ENCODE data around the gene SFXN3.

Gene SFXN3

DNA sequence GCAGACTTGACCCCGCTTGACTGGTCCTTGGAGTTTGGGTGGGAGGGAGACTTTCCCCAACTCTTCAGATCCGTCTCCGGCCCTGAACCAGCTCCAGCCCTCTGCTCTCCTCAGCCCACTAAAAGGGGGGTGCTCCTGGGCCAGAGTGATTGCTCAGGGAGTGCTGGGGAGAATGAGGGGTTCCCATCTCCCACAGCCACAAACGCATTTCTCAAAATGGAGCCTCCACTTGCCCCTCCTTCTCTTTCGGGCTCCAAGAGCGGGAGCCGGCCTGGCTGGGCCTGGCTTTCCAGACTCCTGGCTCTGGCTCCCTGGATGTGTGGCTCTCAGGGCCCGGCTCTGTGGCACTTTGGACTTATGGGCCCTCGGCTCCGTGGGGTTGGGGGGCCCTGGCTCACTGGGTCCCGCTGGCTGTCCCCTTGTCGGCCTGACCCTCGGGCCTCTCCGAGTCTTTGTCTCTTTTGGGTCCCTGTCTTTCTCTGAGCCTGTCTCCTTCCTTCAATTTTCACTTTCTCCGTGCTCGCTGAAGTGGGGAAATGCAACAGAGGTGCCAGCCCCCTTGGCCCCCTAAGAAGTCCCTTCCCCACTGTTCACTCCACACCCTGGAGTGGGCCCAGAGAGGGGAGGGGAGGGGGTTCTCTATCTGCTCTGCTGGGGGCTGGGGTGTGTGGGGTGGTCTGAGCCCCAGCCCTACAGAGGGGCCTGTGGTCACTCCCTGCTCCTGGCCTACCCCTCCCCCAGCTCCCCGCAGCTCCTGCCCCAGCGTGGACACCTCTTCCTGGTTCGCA lies 30.7 kb upstream of the SFXN3 start:
- no peak for DNase-seq

DNA sequence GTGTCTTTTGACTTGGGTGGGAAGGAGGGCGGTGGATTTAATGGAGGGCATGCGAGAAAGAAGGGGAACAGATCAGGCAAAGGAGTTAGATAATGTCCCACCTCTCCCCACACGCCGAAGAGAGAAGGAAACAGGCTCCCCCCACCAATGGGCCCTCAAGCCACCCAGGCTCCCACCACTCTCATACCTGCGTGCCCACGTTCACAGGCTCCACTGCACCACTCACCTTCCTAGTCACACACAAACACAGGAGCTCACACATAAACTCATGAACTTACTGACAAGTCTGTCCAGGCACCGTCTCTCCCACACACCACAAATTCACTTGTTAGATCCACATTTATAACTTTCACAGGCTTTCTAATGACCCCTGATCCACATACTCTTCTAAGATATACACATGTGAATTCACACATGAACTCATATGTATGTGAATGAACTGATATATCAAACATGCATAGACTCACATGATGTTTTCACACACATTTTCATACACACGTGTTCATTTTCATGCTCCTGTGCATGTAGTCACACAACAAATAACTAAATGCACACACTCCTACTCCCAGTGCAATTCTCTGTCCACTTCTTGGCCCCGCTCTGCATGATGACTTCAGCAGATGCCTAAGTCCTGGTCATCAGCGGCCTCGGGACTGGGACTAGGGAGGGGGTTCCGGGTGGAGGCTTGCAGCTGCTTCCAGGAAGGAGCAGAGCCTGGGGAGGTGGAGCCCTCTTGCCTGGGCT lies 29.9 kb upstream of the SFXN3 start:
- DNase-seq = peak in 1 of 2 donors; percentile 56

DNA sequence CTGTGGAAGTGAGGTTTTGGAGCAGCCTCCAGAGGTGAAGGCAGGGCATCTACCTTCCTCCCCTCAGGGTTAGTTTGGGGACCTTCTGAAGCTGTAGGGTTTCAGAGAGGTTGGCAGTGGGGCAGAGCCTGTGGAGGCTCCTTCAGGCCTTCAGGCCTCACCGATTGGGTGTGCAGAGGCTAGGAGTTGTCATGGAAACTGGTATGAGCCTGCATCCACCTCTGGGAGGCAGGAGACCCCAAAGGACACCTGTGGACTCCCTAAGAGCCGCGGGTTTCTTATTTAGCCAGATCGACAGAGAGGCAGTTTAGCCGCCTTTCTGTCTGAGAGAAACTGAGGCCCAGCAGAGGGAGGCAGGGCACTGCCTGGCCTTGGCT lies 29.4 kb upstream of the SFXN3 start:
- DNase-seq = no peak

DNA sequence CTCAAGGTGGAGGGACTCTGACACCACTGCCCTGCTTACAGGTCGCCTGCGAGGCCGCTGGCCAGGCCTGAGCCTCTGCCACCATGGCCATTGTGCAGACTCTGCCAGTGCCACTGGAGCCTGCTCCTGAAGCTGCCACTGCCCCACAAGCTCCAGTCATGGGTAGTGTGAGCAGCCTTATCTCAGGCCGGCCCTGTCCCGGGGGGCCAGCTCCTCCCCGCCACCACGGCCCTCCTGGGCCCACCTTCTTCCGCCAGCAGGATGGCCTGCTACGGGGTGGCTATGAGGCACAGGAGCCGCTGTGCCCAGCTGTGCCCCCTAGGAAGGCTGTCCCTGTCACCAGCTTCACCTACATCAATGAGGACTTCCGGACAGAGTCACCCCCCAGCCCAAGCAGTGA lies 28.6 kb upstream of the SFXN3 start:
- no peak for DNase-seq

DNA sequence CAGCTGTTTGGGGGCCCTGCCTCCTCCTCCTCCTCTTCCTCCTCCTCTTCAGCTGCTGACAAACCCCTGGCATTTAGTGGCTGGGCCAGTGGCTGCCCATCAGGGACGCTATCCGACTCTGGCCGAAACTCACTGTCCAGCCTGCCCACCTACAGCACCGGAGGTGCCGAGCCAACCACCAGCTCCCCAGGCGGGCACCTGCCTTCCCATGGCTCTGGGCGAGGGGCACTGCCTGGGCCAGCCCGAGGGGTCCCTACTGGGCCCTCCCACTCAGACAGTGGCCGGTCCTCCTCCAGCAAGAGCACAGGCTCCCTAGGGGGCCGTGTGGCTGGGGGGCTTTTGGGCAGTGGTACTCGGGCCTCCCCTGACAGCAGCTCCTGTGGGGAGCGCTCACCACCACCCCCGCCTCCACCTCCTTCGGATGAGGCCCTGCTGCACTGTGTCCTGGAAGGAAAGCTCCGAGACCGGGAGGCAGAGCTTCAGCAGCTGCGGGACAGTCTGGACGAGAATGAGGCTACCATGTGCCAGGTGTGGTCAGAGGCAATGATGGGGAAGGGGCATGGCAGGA lies 27.3 kb upstream of the SFXN3 start:
- DNase-seq = no peak

DNA sequence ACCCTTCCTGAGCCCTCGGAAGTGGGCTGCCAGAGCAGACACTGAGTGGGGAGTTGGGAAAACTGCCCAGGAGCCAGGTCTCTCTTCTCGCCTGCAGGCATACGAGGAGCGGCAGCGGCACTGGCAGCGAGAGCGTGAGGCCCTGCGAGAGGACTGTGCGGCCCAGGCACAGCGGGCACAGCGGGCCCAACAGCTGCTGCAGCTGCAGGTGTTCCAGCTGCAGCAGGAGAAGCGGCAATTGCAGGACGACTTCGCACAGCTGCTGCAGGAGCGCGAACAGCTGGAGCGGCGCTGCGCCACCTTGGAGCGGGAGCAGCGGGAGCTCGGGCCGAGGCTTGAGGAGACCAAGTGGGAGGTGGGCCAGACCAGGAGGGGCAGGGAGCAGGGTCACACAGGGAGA lies 25.7 kb upstream of the SFXN3 start:
- DNase-seq = no peak

DNA sequence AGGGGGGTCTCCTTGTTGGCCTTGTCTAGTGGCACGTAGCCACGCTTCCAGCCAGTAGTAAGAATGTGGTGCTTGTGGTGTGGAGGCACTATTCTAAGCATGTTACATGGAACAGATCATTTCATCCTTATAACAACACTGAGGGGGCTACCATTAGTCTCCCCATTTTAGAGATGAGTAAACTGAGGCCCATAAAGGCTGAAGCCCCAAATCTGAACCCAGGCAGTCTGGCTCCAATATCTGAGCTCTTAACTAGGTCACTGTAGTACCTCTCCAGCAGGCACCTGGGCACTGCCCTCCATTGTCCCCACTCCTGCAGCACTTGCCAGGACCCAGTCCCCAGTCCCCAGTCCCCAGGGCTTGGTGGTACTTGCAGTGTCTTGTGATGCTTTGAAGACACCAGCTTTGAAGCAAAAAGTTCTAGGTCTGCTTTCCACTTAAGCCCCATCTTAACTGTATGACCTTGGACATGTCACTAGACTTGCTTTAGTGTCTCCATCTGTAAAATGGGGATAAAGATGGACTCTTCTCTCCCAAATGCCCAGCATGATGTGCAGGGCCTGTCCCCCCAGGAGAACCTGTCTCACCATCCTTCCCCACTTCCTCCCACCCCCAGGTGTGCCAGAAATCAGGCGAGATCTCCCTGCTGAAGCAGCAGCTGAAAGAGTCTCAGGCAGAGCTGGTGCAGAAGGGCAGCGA lies 25.0 kb upstream of the SFXN3 start:
- no peak for DNase-seq

DNA sequence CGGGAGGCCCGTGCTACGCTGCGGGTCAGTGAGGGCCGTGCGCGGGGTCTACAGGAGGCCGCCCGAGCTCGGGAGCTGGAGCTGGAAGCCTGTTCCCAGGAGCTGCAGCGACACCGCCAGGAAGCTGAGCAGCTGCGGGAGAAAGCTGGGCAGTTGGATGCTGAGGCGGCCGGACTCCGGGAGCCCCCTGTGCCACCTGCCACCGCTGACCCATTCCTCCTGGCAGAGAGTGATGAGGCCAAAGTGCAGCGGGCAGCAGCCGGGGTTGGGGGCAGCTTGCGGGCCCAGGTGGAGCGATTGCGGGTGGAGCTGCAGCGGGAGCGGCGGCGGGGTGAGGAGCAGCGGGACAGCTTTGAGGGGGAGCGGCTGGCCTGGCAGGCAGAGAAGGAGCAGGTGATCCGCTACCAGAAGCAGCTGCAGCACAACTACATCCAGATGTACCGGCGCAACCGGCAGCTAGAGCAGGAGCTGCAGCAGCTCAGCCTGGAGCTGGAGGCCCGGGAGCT lies 24.4 kb upstream of the SFXN3 start:
- DNase-seq = no peak

DNA sequence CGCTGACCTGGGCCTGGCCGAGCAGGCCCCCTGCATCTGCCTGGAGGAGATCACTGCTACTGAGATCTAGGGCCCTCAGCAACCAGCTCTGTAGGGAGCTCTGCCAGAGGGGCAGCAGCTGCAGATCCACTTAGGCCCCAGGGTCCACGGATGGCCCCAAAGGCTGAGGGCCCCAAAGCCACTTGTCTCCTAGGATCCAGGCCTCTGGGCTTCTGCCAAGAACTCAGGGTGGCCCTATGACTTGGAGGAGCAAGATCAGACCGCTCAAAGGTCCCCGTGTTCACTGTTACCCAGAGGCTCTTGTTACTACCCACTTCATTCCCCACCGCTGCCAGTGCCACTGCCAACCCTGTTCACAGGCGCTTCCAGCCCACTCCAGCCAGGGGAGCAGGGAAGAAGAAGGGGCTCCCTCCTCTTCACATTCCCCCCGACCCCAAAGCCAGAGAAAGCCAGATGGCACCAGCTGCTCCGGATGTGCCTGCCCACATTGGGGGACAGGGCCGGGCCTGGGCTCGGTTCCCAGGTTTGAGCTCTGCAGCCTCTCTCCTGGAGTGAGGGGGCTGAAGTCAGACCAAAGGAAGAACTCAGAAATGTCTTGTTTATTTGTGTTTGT lies 23.8 kb upstream of the SFXN3 start:
- no peak for DNase-seq

DNA sequence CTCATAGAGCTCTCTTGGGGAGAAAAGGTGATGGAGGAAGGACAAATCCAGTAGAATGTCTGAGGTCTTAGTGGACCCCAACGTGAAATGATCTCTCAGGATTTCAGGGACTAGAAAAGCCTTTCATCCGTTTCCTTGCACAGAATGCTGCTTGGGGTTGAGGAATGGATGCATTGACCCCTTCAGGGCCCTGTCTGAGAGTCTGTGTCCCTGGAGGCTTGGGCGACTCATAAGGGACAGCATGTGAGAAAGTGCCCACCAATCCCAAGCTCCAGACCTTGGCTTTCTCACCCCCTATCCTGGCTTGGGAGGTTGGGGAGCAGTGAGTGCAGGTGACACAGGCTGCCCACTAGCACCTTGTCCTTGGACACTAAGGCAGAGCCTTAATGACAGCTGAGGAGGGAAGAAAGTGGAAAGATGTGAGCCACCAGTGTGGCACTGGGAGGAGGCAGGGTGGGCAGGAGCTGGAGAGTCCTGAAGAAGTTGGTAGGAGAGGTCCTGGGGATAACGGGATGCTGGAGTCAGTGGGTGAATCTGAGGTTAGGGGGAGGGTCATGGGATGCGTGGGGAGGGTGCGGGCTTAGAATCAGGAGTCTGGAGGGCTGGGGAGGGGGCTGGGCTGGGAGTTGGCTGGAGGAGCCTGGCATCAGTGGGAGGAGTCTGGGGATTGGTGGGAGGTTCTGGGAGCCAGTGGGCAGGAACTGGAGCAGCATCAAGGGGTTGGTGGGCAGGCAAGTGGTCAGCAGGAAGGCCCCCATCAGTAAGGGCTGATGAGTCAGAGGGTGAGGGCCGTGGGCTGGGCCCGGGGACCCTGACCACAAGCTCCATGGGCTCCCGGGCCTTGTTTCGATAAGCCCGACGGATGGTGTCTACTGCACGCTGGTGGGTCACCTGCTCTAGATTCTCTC lies 22.9 kb upstream of the SFXN3 start:
- DNase-seq = no peak

DNA sequence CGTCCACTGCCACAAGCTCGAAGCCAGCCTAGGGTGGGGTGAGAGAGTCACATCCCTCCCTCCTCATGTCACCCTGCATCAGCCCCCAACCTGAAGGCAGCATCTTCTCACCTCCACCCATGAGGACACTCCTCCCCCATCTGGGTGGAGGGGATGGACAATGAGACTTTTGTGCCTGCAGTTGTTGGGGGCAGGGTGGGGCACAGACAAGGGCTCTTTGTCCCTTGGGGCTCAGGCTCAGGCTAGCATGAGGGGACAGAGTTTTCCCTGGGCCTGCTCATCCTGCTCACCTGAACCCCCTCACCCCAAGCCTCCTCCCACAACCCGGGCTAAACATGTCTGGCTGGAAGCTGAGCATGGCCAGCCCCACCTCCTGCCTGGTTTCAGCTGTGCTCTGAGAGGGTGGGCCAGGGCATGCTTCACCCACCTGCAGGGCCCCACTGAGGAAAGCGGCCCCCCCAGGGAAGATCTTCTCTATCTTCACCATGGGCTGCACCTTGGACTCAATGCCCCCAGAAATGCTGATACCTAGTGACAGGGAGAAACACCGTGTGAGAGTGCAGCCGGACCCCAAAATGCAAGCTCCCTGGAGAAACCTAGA lies 22.1 kb upstream of the SFXN3 start:
- no peak for DNase-seq

DNA sequence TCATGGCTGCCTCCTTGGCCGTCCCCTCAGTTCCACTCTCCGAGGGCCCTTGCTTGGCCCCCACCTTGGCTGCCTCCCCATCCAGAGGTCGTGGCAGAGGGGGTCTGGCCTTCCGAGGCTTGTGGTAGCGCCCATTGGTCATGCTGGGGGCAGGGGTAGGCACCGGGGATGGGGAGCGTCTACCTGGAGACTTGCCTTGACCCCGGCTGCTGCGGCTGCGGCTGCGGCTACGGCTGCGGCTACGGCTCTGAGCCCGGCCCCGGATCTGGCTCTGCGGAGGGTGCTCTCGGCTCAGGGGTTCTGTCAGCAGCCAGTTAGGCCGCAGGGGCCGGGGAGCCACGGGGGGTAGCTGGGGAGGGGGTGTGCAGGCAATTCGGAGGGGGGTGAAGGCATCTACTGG lies 20.7 kb upstream of the SFXN3 start:
- no peak for DNase-seq

DNA sequence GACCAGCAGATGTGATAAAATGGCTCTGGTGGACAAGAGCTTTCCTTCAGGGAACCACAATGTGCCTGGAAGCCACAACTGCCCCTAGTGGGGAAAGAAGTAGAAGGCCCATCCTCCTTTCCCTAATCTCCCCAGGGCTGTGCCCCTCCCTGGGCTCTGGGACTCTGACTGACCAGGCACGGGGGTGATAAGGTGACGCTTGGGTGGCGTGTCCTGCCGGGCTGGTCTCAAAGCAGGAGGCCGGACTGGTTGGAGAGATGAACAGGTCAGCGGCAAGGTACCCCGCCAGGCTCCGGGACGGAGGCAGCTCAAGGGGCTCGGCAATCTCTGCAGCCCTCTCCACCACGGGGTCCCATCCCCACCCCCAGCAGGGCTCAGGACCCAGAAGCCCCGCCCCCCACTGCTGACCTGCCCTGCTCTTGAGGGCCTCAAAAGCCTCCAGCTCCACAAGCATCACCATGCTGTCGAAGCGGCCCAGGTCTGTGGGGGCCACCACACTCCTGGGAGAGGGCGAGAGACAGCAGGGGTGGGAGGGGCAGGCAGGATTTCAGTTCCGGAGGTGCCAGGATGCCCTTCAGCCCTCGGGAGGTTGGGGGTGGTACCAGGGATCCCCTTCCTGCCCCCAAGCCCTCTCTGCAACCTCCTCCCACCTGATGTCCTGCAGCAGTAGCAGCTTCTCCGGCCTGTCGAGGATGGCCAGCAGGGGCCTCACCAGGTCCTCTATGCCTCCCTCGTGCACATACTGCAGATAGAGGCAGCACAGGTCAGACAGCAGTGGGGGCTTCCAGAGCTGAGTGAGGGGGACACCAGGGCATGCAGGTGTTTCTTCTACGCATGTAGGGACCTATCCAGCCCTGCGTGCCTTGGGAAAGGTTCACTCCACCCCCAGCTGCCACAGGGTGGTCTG lies 19.3 kb upstream of the SFXN3 start:
- no peak for DNase-seq

DNA sequence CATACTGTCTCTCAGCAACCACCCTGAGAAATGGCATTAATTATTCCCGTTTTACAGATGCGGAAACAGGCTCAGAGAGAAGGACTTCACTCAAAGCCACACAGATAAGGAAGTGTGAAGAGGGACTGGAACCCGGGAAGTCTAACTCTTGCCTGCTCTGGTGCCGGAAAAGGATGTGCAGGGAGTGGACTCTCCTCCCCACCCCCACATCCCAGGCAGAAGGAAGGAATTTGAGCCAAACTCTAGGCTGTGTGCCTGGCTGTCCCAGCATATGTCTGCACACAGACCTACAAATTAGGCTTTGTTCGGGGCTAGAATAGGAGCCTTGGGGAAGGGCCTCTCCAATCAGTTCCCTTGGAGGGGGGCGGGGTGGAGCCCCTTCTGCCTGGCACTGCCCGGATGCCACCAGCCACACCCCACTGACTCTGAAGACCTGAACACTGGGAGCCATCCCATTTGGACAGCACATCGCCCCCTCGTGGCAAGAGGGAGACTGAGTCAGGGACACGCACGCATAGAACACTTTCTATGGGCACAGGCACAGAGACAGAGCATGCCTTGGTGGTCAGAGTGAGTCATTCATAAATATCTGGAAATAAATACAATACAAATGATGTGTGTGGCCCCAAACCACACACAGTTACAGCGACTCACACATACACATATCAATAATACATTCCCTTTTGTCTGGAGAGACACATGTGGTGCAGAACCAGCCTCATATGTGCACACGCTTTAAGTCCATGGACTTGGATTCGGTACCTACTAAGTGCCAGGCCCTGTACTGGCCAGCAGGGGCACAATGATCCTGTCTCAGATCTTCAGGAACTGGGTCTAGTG lies 18.3 kb upstream of the SFXN3 start:
- peak; percentile 76 to 84 for DNase-seq

DNA sequence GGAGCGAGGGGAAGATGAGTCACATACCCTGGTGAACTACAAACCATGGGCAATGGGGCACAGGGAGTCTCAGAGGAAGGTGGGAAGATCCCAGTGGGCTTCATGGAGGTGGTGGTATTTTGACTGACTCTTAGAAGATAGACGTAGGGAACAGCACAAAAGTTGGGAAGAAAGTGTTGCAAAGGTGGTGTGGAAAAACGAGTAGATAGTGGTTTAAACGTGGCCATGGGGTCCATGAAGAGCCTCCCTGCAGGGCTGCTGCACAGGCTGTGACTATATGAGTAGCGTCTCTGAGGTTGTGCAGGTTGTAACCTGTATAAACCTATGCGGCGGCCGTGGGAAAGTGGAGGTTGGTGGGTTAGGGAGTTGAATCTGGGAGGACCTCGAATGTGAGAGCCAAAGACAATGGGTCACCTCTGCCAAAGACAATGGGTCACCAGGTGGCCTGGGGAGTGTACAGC lies 17.6 kb upstream of the SFXN3 start:
- no peak for DNase-seq

DNA sequence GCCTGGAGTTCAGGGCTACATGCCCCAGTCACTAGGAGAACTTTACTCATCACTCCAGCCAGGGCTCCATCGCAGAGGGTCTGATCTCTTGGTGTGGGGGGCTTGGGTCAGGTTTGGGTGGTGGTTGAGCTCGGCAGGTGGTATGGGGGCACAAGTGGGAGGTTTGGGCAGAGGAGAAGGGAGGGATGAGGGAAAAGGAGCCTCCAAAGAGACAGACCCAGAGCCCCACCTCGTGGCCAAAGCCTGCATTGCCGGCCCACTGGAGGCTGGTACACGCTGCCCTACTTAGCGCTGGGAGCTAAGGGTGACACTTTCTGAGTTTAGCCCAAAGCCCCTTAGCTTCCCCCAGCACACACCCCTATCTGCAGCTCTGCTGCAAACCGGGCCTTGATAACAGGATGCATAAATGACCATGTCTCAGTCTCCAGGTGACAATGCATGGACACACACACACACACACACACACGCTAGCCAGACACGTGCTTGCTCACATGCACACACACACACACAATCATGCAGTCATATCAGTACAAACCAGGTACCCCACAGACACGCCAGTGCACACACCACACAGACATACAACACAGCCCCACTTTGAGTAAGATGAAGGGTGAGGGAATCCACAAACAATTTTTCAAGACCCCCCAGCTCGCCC lies 16.7 kb upstream of the SFXN3 start:
- DNase-seq = peak; percentile 72 to 75

DNA sequence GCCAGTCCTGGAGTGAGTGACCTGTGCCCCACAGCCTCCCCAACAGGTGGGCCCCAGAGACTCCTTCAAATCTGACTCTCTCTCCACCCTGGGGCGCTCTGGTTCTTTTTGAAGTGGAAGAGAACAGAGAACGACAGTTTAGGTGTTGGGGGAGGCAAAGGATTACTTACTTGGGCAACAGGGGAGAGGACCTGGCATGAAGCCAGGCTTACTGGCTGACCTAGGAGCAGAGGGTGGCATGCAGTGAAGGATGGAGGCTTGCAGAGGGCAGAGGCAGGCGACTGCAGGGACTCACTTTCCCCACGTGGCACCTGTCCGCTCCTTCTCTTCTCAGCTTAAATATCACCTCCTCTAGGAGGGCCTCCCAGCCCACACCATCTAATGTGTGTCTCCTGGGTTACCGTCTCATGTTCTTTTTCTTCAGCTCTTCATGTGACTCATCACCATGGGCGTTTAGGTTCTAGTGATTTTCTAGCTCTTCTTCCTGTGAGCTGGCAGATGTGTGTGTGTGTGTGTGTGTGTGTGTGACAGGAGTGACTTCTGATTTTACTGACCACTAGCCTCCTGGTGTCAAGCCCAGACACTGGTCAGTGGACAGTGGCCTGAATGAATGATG lies 16.0 kb upstream of the SFXN3 start:
- peak; percentile 53 to 60 for DNase-seq

DNA sequence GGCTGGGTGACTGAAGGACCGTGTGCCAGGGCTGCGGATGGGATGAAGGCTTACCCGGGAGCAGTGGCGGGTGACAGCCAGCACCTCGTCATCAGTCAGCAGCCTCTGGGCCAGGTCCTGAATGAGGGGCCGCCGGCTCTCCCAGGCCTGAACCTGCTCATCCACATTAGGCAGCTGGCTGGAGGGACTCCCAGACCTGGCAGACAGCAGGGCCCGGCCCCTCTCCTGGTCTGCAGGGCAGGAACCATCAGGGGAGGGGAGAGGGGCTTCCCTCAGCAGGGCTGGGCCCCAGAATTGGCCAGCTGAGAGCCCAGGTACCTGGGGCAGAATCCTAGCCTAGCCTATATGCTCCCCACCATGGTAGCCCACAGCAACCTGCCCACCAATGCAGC lies 15.5 kb upstream of the SFXN3 start:
- DNase-seq = no peak
